ENCODE measurements around the gene PBXIP1. TPM values are rescaled to one million over a fixed set of nuclear protein-coding genes. Genes with fewer than 3 reads are reported as not detected.

The PBXIP1 gene
- total RNA-seq, 1 experiment from 2014 or later: 11.3 TPM

GRCh38 chr1:154974808-154975408 is 19.0 kb upstream of the PBXIP1 start:
- H3K4me1 Mint-ChIP-seq (ENCODE audit: insufficient read depth, unreplicated experiment): peaks cover 32% of the 10 kb centered on the region
- ChIA-PET POLR2A (interaction anchor here (0.6 to 41.1 kb wide), 23 partner anchors 4 to 755 kb away, joined by 3 to 1917 read pairs (median 9); partner anchors contain the start of genes ADAM15, CKS1B, EFNA1 and EFNA3), CTCF (interaction anchor here (0.6 to 6.7 kb wide), 7 partner anchors 7 to 494 kb away, joined by 3 to 64 read pairs (median 5); partner anchors contain the start of genes PBXIP1 and ZBTB7B)
- peak; percentile 100 for DNase-seq (ENCODE audit: unreplicated experiment)
- H3K9me3 Mint-ChIP-seq (ENCODE audit: unreplicated experiment): no peaks in the 10 kb centered on the region
- H3K27ac Mint-ChIP-seq (ENCODE audit: low read depth, unreplicated experiment): no peak overlapping the region
- BruUV-seq (replicated peaks): no TSS peak
- no peak for TF ChIP-seq CTCF (IDR thresholded peaks at IDR 0.05; ENCODE audit: unreplicated experiment)
- H3K36me3 Mint-ChIP-seq (ENCODE audit: insufficient read depth, unreplicated experiment): peaks cover 37% of the 10 kb centered on the region
- intact Hi-C loops (cut with micrococcal nuclease): loop anchor here (1.0 to 5.0 kb wide), 2 partner anchors 27 to 197 kb away; partner anchors contain the start of genes KRTCAP2, TRIM46 and ZBTB7B
- H3K27me3 Mint-ChIP-seq (ENCODE audit: insufficient read depth, unreplicated experiment): no peaks in the 10 kb centered on the region
- H3K4me3 Mint-ChIP-seq (ENCODE audit: unreplicated experiment): no peak overlapping the region

- BruUV-seq (replicated peaks): no TSS peak
Measured at GRCh38 chr1:154974102-154974807, 18.4 kb upstream of the PBXIP1 start, which contains the start of gene CKS1B. Gene CKS1B (plus strand): TSS chr1:154974681. CDS start chr1:154974746, 65 bp downstream.

GRCh38 chr1:154973344-154974101 is 17.6 kb upstream of the PBXIP1 start:
- peaks cover 34% of the 10 kb centered on the region for H3K36me3 Mint-ChIP-seq (ENCODE audit: insufficient read depth, unreplicated experiment)
- BruUV-seq (replicated peaks): no TSS peak
- no peaks in the 10 kb centered on the region for H3K9me3 Mint-ChIP-seq (ENCODE audit: unreplicated experiment)
- no peaks in the 10 kb centered on the region for H3K27me3 Mint-ChIP-seq (ENCODE audit: insufficient read depth, unreplicated experiment)
- DNase-seq (ENCODE audit: unreplicated experiment): peak; percentile 100
- CTCF ChIA-PET: interaction anchor here (0.6 to 6.7 kb wide), 17 partner anchors 8 to 493 kb away, joined by 3 to 64 read pairs (median 5); partner anchors contain the start of genes FLAD1, LENEP, PBXIP1 and PYGO2
- no peak overlapping the region for H3K27ac Mint-ChIP-seq (ENCODE audit: low read depth, unreplicated experiment)
- peaks cover 33% of the 10 kb centered on the region for H3K4me1 Mint-ChIP-seq (ENCODE audit: insufficient read depth, unreplicated experiment)
- intact Hi-C loops (cut with micrococcal nuclease): loop anchor here (1.0 to 5.0 kb wide), 4 partner anchors 29 to 199 kb away; partner anchors contain the start of genes ADAM15, KRTCAP2, TRIM46 and ZBTB7B
- H3K4me3 Mint-ChIP-seq (ENCODE audit: unreplicated experiment): no peak overlapping the region
- peak; percentile 27 for TF ChIP-seq CTCF (IDR thresholded peaks at IDR 0.05; ENCODE audit: unreplicated experiment)
- POLR2A ChIA-PET: interaction anchor here (0.6 to 41.1 kb wide), 35 partner anchors 3 to 1500 kb away, joined by 3 to 1917 read pairs (median 6); partner anchors contain the start of genes ADAM15, CKS1B, EFNA1 and EFNA3

More at GRCh38 chr1:154974102-154974807, 18.4 kb upstream of the PBXIP1 start, which contains the start of gene CKS1B:
- Mint-ChIP-seq H3K9me3 (ENCODE audit: unreplicated experiment) (no peaks in the 10 kb centered on the region), H3K27me3 (ENCODE audit: insufficient read depth, unreplicated experiment) (no peaks in the 10 kb centered on the region), H3K27ac (ENCODE audit: low read depth, unreplicated experiment) (no peak within 1 kb of the TSS), H3K36me3 (ENCODE audit: insufficient read depth, unreplicated experiment) (peaks cover 33% of the 10 kb centered on the region), H3K4me3 (ENCODE audit: unreplicated experiment) (no peak within 1 kb of the TSS), H3K4me1 (ENCODE audit: insufficient read depth, unreplicated experiment) (peaks cover 32% of the 10 kb centered on the region)
- intact Hi-C loops (cut with micrococcal nuclease): loop anchor here (1.0 to 5.0 kb wide), 2 partner anchors 28 to 198 kb away; partner anchors contain the start of genes KRTCAP2, TRIM46 and ZBTB7B
- peak; percentile 100 for DNase-seq (ENCODE audit: unreplicated experiment)
- no peak for TF ChIP-seq CTCF (IDR thresholded peaks at IDR 0.05; ENCODE audit: unreplicated experiment)
- POLR2A ChIA-PET: interaction anchor here (0.6 to 41.1 kb wide), 32 partner anchors 3 to 1438 kb away, joined by 3 to 1917 read pairs (median 6); partner anchors contain the start of genes ADAM15, CKS1B, EFNA1 and EFNA3
- CTCF ChIA-PET: interaction anchor here (0.8 to 6.7 kb wide), 13 partner anchors 8 to 493 kb away, joined by 3 to 64 read pairs (median 5); partner anchors contain the start of genes FLAD1, LENEP, PBXIP1 and PYGO2
